ENCODE data around the gene RASSF8. TPM values are rescaled to one million over a fixed set of nuclear protein-coding genes. Genes with fewer than 3 reads are reported as not detected.

Gene RASSF8
- total RNA-seq, 1 donor from 2014 or later = 54.6 TPM

GRCh38 chr12:25929142-25929541 is 29.3 kb upstream of the RASSF8 start:
- Mint-ChIP-seq H3K27ac (ENCODE audit: unreplicated experiment) (no peak overlapping the region), H3K4me3 (ENCODE audit: unreplicated experiment) (no peak overlapping the region), H3K9me3 (ENCODE audit: low read depth) (no peaks in the 10 kb centered on the region), H3K36me3 (ENCODE audit: low read depth) (no peaks in the 10 kb centered on the region), H3K4me1 (ENCODE audit: low read depth) (peaks cover 10% of the 10 kb centered on the region), H3K27me3 (ENCODE audit: low read depth) (no peaks in the 10 kb centered on the region)
- DNase-seq (ENCODE audit: low spot score) = no peak
- no peak for TF ChIP-seq CTCF (IDR thresholded peaks at IDR 0.05)

GRCh38 chr12:25932971-25933370 is 25.5 kb upstream of the RASSF8 start:
- Mint-ChIP-seq H3K4me1 (ENCODE audit: low read depth) (peaks cover 17% of the 10 kb centered on the region), H3K4me3 (ENCODE audit: unreplicated experiment) (no peak overlapping the region)

GRCh38 chr12:25934456-25934855 is 24.0 kb upstream of the RASSF8 start:
- Mint-ChIP-seq H3K4me3 (ENCODE audit: unreplicated experiment) (no peak overlapping the region), H3K27me3 (ENCODE audit: low read depth) (no peaks in the 10 kb centered on the region), H3K36me3 (ENCODE audit: low read depth) (no peaks in the 10 kb centered on the region), H3K4me1 (ENCODE audit: low read depth) (peaks cover 11% of the 10 kb centered on the region), H3K27ac (ENCODE audit: unreplicated experiment) (no peak overlapping the region), H3K9me3 (ENCODE audit: low read depth) (no peaks in the 10 kb centered on the region)
- no peak for TF ChIP-seq CTCF (IDR thresholded peaks at IDR 0.05)
- DNase-seq (ENCODE audit: low spot score) = no peak

More at GRCh38 chr12:25932971-25933370, 25.5 kb upstream of the RASSF8 start:
- Mint-ChIP-seq H3K9me3 (ENCODE audit: low read depth) (no peaks in the 10 kb centered on the region), H3K36me3 (ENCODE audit: low read depth) (no peaks in the 10 kb centered on the region), H3K27me3 (ENCODE audit: low read depth) (no peaks in the 10 kb centered on the region), H3K27ac (ENCODE audit: unreplicated experiment) (no peak overlapping the region)
- no peak for DNase-seq (ENCODE audit: low spot score)
- no peak for TF ChIP-seq CTCF (IDR thresholded peaks at IDR 0.05)

- Mint-ChIP-seq H3K27ac (ENCODE audit: unreplicated experiment) (no peak overlapping the region), H3K9me3 (ENCODE audit: low read depth) (no peaks in the 10 kb centered on the region), H3K4me3 (ENCODE audit: unreplicated experiment) (no peak overlapping the region), H3K36me3 (ENCODE audit: low read depth) (no peaks in the 10 kb centered on the region), H3K27me3 (ENCODE audit: low read depth) (no peaks in the 10 kb centered on the region), H3K4me1 (ENCODE audit: low read depth) (peaks cover 11% of the 10 kb centered on the region)
- DNase-seq (ENCODE audit: low spot score) = no peak
- no peak for TF ChIP-seq CTCF (IDR thresholded peaks at IDR 0.05)
Observed at GRCh38 chr12:25935355-25936144, 22.9 kb upstream of the RASSF8 start.

GRCh38 chr12:25937096-25937495 is 21.4 kb upstream of the RASSF8 start:
- Mint-ChIP-seq H3K4me3 (ENCODE audit: unreplicated experiment) (no peak overlapping the region), H3K36me3 (ENCODE audit: low read depth) (no peaks in the 10 kb centered on the region), H3K27ac (ENCODE audit: unreplicated experiment) (no peak overlapping the region), H3K4me1 (ENCODE audit: low read depth) (peaks cover 11% of the 10 kb centered on the region), H3K27me3 (ENCODE audit: low read depth) (no peaks in the 10 kb centered on the region), H3K9me3 (ENCODE audit: low read depth) (no peaks in the 10 kb centered on the region)
- DNase-seq (ENCODE audit: low spot score) = no peak
- TF ChIP-seq CTCF (IDR thresholded peaks at IDR 0.05) = no peak

All from chondrocyte (in vitro differentiated cells).